Neural progenitor cell (in vitro differentiated cells): Measurements from ENCODE around the gene MATN1. TPM values are rescaled to one million over a fixed set of nuclear protein-coding genes. Genes with fewer than 3 reads are reported as not detected.

Experiments used
- DNase-seq: peaks from one replicate; pipeline ENCODE4 v3.0.0-alpha.2; 2016; ENCODE audit warnings: low spot score
- H2AFZ ChIP-seq: fragments of 200-600 bp; sonication (generic); replicated peaks from 2 replicates; pipeline ENCODE4 v1.6.1; 2016; ENCODE audit warnings: antibody characterized with exemption
- H3F3A ChIP-seq: fragments of 200-600 bp; sonication (generic); 2 replicates; pipeline ENCODE4 v1.6.1; 2016; ENCODE audit warnings: antibody characterized with exemption, low read depth
- H3K27ac ChIP-seq: fragments of 200-600 bp; sonication (generic); 2 replicates; pipeline ENCODE4 v1.5.1; 2016; ENCODE audit warnings: mild to moderate bottlenecking
- H3K27me3 ChIP-seq: fragments of 200-600 bp; sonication (generic); 2 replicates; pipeline ENCODE4 v1.6.1; 2016; ENCODE audit warnings: mild to moderate bottlenecking, moderate library complexity
- H3K36me3 ChIP-seq: fragments of 200-600 bp; sonication (generic); 2 replicates; pipeline ENCODE4 v1.5.1; 2016
- H3K4me1 ChIP-seq: fragments of 200-600 bp; sonication (generic); 2 replicates; pipeline ENCODE4 v1.6.1; 2016; ENCODE audit warnings: mixed run types
- H3K4me2 ChIP-seq: fragments of 200-600 bp; sonication (generic); 2 replicates; pipeline ENCODE4 v1.6.1; 2016
- H3K4me3 ChIP-seq: fragments of 200-600 bp; sonication (generic); 2 replicates; pipeline ENCODE4 v1.5.1; 2016
- H3K79me2 ChIP-seq: fragments of 200-600 bp; sonication (generic); 2 replicates; pipeline ENCODE4 v1.6.1; 2016; ENCODE audit warnings: low read depth
- H3K9ac ChIP-seq: fragments of 200-600 bp; sonication (generic); 2 replicates; pipeline ENCODE4 v1.6.1; 2016
- H3K9me3 ChIP-seq: fragments of 200-600 bp; sonication (generic); 2 replicates; pipeline ENCODE4 v1.5.1; 2016; ENCODE audit warnings: low read depth
- H4K20me1 ChIP-seq: fragments of 200-600 bp; sonication (generic); 2 replicates; pipeline ENCODE4 v1.6.1; 2016; ENCODE audit warnings: low read depth
- H3K27ac Mint-ChIP-seq: 3 replicates; pipeline ENCODE4 v1.8.0; 2021; ENCODE audit warnings: mixed read lengths
- H3K27me3 Mint-ChIP-seq: 2 replicates; pipeline ENCODE4 v1.8.0; 2022; ENCODE audit warnings: low read depth, mild to moderate bottlenecking, inconsistent platforms, moderate library complexity, mixed read lengths; ENCODE audit not compliant: insufficient read depth
- H3K36me3 Mint-ChIP-seq: 3 replicates; pipeline ENCODE4 v1.8.0; 2021; ENCODE audit warnings: mixed read lengths
- H3K4me1 Mint-ChIP-seq: 3 replicates; pipeline ENCODE4 v1.8.0; 2021; ENCODE audit warnings: mixed read lengths
- H3K4me3 Mint-ChIP-seq: 3 replicates; pipeline ENCODE4 v1.8.0; 2021; ENCODE audit warnings: mild to moderate bottlenecking, moderate library complexity, mixed read lengths
- H3K9me3 Mint-ChIP-seq: 3 replicates; pipeline ENCODE4 v1.8.0; 2020; ENCODE audit warnings: mixed read lengths
- EZH2 ChIP-seq: fragments of 200-600 bp; sonication (generic); IDR thresholded peaks from 2 replicates; pipeline ENCODE4 v1.6.1; 2017; ENCODE audit warnings: antibody characterized with exemption, mild to moderate bottlenecking, moderate library complexity
- EZH2phosphoT487 ChIP-seq: fragments of 200-600 bp; sonication (generic); IDR thresholded peaks from 2 replicates; pipeline ENCODE4 v1.6.1; 2017; ENCODE audit warnings: antibody characterized with exemption
- total RNA-seq: library from RNA; depleted of rRNA; stranded (reverse); fragments of >200 nt; gene quantifications from 2 replicates; pipeline ENCODE4 v1.2.3, GENCODE V29; 2015; ENCODE audit warnings: low replicate concordance
- TF ChIP-seq, protein P1 (sequence below): fragments of 200-600 bp; sonication (generic); IDR thresholded peaks from 2 replicates; pipeline ENCODE4 v1.5.1; 2017; ENCODE audit warnings: antibody characterized with exemption, mild to moderate bottlenecking

MATN1 gene
- total RNA-seq, 1 donor from 2014 or later: not detected

DNA sequence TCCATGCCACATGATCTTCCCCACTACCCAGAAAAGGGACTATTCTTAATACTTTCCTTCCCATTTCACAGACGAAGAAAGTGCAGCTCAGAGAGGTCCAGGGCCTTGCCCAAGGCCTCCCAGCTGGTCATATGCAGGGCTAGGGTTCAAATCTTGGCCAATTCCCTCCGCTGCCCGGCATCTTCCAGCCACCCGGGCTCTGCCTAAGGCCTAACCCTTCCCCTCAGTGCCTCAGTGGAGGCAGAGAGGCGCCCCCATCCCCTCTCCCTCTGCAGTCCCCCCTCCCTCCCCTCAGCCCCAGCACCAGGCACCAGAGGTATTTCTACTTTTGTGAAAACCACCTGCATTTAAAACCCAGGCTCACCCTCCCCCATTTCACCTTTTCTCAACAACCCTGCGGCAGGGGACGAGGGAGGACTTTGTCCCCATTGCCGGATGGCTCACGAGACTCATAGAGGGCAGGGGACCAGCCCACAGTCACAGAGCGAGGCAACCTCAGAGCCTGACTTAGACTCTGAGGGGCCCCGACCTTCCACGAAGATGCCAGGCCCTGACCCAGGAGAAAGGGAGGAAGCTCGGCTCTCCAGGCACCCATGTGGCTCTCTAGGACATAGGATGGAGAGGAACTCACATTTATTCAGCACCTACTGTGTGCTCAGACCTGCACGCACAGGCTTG lies 21.9 kb upstream of the MATN1 start:
- H3K9ac ChIP-seq: no peak overlapping the region
- no peak overlapping the region for H2AFZ ChIP-seq
- H4K20me1 ChIP-seq: no peaks in the 10 kb centered on the region
- H3K4me3 Mint-ChIP-seq: no peak overlapping the region
- H3F3A ChIP-seq: no peaks in the 10 kb centered on the region
- H3K9me3 ChIP-seq: no peaks in the 10 kb centered on the region
- peaks cover 7% of the 10 kb centered on the region for H3K27me3 Mint-ChIP-seq
- peaks cover 20% of the 10 kb centered on the region for H3K4me1 Mint-ChIP-seq
- H3K79me2 ChIP-seq: no peaks in the 10 kb centered on the region
- DNase-seq: no peak
- peak overlapping the region; percentile 46 for H3K27ac Mint-ChIP-seq
- H3K4me2 ChIP-seq: no peak overlapping the region
- no peaks in the 10 kb centered on the region for H3K36me3 Mint-ChIP-seq
- H3K27ac ChIP-seq: no peak overlapping the region
- no peaks in the 10 kb centered on the region for H3K27me3 ChIP-seq
- H3K36me3 ChIP-seq: no peaks in the 10 kb centered on the region
- no peaks in the 10 kb centered on the region for H3K9me3 Mint-ChIP-seq
- H3K4me1 ChIP-seq: peaks cover 4% of the 10 kb centered on the region
- H3K4me3 ChIP-seq: no peak overlapping the region
- no peak for TF ChIP-seq EZH2phosphoT487
- TF ChIP-seq EZH2: no peak
- TF ChIP-seq, protein P1, sequence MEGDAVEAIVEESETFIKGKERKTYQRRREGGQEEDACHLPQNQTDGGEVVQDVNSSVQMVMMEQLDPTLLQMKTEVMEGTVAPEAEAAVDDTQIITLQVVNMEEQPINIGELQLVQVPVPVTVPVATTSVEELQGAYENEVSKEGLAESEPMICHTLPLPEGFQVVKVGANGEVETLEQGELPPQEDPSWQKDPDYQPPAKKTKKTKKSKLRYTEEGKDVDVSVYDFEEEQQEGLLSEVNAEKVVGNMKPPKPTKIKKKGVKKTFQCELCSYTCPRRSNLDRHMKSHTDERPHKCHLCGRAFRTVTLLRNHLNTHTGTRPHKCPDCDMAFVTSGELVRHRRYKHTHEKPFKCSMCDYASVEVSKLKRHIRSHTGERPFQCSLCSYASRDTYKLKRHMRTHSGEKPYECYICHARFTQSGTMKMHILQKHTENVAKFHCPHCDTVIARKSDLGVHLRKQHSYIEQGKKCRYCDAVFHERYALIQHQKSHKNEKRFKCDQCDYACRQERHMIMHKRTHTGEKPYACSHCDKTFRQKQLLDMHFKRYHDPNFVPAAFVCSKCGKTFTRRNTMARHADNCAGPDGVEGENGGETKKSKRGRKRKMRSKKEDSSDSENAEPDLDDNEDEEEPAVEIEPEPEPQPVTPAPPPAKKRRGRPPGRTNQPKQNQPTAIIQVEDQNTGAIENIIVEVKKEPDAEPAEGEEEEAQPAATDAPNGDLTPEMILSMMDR: no peak

DNA sequence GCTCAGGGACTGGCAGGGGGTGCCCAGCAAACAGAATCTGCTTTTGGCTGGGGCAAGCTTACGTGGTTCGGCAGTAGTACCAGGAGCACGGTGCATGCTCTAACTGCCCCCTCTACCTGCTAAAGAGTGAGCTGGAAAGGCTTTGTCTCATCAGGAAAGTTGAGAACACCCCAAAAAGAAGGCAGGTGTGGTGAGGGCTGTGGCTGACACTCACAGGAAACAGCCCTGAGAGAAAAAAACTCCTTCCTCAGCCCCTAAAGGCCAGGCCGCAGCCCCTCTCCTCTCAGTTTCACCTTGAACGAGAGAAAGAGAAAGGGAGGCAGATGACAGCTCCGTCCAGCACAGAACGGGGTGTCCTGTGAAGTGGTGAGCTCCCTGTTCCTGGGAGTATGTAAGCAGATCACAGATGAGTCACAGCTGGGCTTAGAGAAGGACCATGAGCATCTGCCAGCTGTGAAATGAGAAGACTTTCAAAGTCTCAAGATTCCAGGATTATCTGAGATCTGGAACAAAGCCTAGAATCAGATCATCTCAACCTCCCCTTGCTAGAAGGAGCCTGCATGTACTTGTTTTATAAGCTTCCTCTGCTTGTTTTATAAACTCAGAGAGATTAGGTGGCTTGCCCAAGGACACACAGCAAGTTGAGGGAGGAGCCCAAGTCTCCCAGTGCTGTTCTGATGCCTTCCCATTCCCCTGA lies 20.8 kb upstream of the MATN1 start:
- H3K27me3 ChIP-seq: no peaks in the 10 kb centered on the region
- H3K4me3 ChIP-seq: no peak overlapping the region
- Mint-ChIP-seq H3K4me1 (peaks cover 22% of the 10 kb centered on the region), H3K9me3 (no peaks in the 10 kb centered on the region), H3K27me3 (peaks cover 6% of the 10 kb centered on the region), H3K4me3 (no peak overlapping the region), H3K27ac (no peak overlapping the region), H3K36me3 (no peaks in the 10 kb centered on the region)
- no peaks in the 10 kb centered on the region for H3K79me2 ChIP-seq
- H3K4me2 ChIP-seq: no peak overlapping the region
- no peak for DNase-seq
- H2AFZ ChIP-seq: no peak overlapping the region
- H3F3A ChIP-seq: no peaks in the 10 kb centered on the region
- no peaks in the 10 kb centered on the region for H3K36me3 ChIP-seq
- H4K20me1 ChIP-seq: no peaks in the 10 kb centered on the region
- H3K27ac ChIP-seq: no peak overlapping the region
- no peak overlapping the region for H3K9ac ChIP-seq
- peaks cover 4% of the 10 kb centered on the region for H3K4me1 ChIP-seq
- no peaks in the 10 kb centered on the region for H3K9me3 ChIP-seq
- TF ChIP-seq, protein P1: no peak
- TF ChIP-seq EZH2phosphoT487 (no peak), EZH2 (no peak)

DNA sequence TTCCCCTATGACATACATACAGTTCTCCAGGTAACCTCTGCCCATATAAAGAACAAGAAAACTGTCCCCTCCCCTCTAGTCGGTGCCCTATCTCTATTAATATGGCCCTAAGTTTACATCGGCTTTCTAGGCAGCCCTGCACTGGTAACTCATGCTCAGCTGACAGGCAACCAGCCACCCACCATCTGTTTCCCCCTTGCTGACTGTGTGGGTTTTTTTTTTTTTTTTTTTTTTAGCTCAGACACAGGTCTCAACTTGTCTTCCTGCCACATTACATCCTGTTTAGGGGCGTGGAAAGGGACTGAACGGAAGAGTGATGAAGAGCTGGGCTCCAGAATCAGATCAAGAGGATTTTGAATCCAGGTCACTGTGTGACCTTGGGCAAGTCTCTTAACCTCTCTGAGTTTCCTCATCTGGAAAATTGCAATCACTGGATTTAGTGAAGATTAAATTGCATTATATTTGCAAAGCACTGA lies 20.2 kb upstream of the MATN1 start:
- Mint-ChIP-seq H3K4me1 (peaks cover 19% of the 10 kb centered on the region), H3K36me3 (no peaks in the 10 kb centered on the region)
- TF ChIP-seq, protein P1: no peak
- TF ChIP-seq EZH2phosphoT487: no peak
- TF ChIP-seq EZH2: no peak

More for the DNA sequence above, 20.2 kb upstream of the MATN1 start:
- DNase-seq: no peak
- H2AFZ ChIP-seq: no peak overlapping the region
- H3K4me2 ChIP-seq: no peak overlapping the region
- H3K9me3 ChIP-seq: no peaks in the 10 kb centered on the region
- peaks cover 4% of the 10 kb centered on the region for H3K4me1 ChIP-seq
- H4K20me1 ChIP-seq: no peaks in the 10 kb centered on the region
- H3K27me3 ChIP-seq: no peaks in the 10 kb centered on the region
- no peaks in the 10 kb centered on the region for H3K79me2 ChIP-seq
- no peak overlapping the region for H3K4me3 ChIP-seq
- no peaks in the 10 kb centered on the region for H3F3A ChIP-seq
- H3K9ac ChIP-seq: no peak overlapping the region
- no peaks in the 10 kb centered on the region for H3K9me3 Mint-ChIP-seq
- peak overlapping the region; percentile 35 for H3K4me3 Mint-ChIP-seq
- H3K27me3 Mint-ChIP-seq: peaks cover 8% of the 10 kb centered on the region
- H3K27ac Mint-ChIP-seq: no peak overlapping the region
- no peak overlapping the region for H3K27ac ChIP-seq
- H3K36me3 ChIP-seq: no peaks in the 10 kb centered on the region
